ENCODE results near the gene ST6GALNAC1.

GRCh38 chr17:76654408-76654807 is 10.9 kb upstream of the ST6GALNAC1 start:
- TF ChIP-seq POLR2A (IDR thresholded peaks at IDR 0.05; ENCODE audit: low read length) = no peak
- no peak for TF ChIP-seq GATA1 (IDR thresholded peaks at IDR 0.05; ENCODE audit: low read depth, low read length)
